DLD1 (cell line): ENCODE data around the gene ADPGK.
"Not testable (repeated sequence)": the region's sequence is repeated elsewhere in the genome, so short reads cannot be mapped to it uniquely, and the experiment has no call there.

Experiments
- in situ Hi-C: cut with HindIII; loops from 2 replicates; pipeline ENCODE4 v1.10.0; 2017; ENCODE audit warnings: low sequenced_read_pairs

The ADPGK gene

DNA sequence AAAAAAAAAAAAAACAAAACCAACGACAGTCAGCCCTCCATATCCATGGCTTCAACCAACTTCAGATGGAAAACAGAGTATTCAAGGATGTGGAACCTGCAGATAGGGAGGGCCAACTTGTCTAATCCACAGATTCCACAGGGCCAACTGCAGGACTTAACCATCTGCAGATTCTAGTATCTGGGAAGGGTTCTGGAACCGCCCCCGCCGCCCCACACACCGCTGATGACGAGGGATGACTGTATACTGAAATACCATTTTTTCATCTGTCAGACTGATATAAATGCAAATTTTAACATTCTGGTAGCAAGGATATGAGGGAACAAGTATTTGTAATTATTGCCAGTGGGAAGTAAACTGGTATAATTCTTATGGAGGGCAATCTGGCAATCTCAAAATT lies 29.5 kb downstream of the ADPGK start:
- in situ Hi-C loops = loop anchor here (25.0 kb wide), 1 partner anchor 333 kb away; no protein-coding TSS in a partner anchor

DNA sequence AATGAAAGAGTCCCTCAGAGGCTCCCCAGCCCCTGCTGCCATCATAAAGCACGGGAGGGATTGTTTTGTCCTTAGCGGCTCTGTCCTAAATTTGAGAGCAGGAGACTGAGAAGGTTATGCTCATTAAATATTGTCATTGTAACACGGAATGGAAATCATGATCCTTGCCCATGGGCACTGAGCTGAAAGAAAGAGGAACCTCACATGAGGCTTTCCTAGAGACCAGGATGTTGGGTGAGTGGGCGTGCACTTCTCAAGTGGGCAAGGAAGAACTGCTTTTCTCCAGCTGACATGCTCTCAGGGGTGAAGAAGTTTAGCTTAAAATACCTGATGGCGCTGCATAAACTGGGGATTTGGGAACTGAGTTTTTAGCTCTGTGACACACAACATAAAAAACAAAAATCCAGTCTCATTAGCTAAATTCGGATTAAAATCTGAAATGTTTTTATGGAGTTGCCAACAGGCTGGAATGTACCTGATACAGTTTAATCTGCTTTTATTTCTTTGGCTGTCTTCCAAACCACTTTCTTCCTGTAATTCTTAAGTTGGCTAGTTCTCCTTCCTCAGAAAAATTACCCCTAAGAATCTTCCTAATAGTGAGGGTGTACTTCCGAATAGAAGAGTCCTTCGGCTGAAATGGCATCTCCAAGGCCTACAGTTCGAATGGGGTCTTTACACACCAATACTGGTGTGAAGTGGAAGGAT lies 31.7 kb downstream of the ADPGK start:
- in situ Hi-C loops = loop anchor here (25.0 kb wide), 1 partner anchor 335 kb away; no protein-coding TSS in a partner anchor

- in situ Hi-C loops = loop anchor here (25.0 kb wide), 1 partner anchor 338 kb away; no protein-coding TSS in a partner anchor
These were observed 33.9 kb downstream of the ADPGK start for GRCh38 chr15:72749700-72750099.

DNA sequence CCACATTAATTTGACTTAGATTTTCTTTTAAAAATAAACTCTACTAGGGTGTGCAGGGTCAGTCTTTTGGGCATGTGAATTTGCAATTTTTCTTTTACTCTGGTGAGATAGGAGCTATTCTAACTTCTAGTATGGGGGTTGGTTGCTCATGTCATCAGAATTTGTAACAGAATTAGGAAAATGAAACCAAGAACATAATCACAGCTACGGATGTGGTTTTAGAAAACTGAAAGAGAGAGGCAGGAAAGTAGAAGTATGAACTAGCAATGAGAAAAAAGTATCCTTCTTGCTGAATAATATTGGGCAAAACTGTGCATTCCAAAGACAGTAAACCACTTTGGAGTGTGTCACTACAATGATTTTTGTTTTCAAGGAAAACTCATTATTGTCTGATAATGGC lies 43.3 kb downstream of the ADPGK start:
- in situ Hi-C loops = no loop called here

GRCh38 chr15:72737723-72738122 lies 45.8 kb downstream of the ADPGK start:
- in situ Hi-C loops = no loop called here

GRCh38 chr15:72737061-72737460 lies 46.5 kb downstream of the ADPGK start:
- in situ Hi-C loops = no loop called here

GRCh38 chr15:72735111-72735510 lies 48.4 kb downstream of the ADPGK start:
- in situ Hi-C loops = no loop called here

DNA sequence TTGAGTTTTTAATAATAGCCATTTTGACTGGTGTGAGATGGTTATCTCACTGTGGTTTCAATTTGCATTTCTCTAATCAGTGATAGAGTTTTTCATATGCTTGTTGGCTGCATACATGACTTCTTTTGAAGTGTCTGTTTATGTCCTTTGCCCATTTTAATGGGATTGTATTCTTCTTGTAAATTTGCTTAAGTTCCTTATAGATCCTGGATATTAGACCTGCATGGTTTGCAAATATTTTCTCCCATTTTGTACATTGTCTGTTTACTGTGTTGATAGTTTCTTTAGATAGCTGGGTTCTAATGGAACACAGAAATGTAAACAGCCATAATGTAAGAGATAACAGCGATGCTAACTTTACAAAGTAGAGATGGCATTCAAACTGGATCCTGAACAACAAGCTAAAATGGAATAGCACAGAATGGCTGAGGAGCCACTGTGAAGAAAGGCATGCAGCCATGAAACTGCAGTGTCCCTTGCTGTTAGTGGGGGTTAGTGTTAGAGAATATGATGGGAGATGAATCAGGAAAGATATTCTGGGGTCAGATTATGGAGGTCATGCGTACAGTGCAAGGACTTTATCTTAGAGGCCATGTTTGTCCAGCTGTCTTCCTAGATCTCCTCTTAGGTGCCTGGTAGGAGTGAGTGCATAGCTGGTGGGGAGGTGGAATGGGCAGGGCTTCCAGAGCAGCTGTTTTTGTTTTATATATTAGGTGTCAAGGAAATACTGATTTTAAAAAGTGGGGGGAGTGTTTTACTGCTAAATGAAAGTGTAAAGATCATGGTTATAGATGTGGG lies 49.4 kb downstream of the ADPGK start:
- in situ Hi-C loops = no loop called here

DNA sequence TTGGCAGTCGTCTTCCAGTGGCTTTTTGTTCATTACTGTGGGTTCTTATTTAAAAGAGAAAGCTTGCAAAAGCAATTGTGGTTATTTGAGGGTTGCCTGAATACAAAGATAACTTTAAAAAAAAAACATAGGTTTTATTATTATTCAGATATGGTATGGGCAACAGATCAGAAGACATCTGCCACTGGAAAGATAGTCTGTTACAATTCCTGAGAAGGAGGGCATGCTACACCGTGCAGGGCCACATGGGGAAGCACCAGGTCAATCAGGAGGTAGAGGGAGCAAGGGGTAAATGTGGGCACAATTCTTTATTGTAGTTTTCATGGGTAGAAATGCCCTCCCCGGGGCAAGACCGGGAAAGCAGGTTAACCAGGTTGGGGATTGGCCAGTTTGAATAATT lies 51.0 kb downstream of the ADPGK start:
- in situ Hi-C loops = no loop called here

GRCh38 chr15:72732086-72732485 lies 51.5 kb downstream of the ADPGK start:
- in situ Hi-C loops = no loop called here

GRCh38 chr15:72728821-72729220 lies 54.7 kb downstream of the ADPGK start:
- in situ Hi-C loops = no loop called here

- in situ Hi-C loops = not testable (repeated sequence)
These were observed 55.3 kb downstream of the ADPGK start for GRCh38 chr15:72728249-72728648.

DNA sequence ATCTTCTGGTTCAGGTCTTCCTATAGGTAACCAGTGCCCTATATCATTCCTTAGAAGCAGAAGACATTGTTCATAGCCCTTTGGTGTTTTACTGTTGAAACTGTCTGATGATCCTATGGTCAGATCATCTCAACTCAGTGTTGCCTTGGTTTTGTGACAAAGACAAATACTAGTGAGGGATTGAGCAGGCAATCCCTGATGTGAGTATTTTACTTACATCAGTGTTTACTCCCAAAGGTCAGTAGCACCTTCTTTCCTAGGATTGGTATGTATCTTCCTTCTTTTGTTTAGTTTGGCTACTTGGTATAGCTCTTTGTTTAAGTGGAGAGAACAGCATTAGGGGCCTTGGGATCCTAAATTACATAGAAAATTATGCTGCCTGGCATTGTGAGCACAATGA lies 56.4 kb downstream of the ADPGK start:
- in situ Hi-C loops = no loop called here

- in situ Hi-C loops = not testable (repeated sequence)
These were observed 57.7 kb downstream of the ADPGK start for GRCh38 chr15:72725851-72726250.

GRCh38 chr15:72725446-72725845 lies 58.1 kb downstream of the ADPGK start:
- in situ Hi-C loops = no loop called here

GRCh38 chr15:72724028-72724427 lies 59.5 kb downstream of the ADPGK start:
- in situ Hi-C loops = no loop called here

GRCh38 chr15:72722071-72722696 lies 61.4 kb downstream of the ADPGK start:
- in situ Hi-C loops = no loop called here

DNA sequence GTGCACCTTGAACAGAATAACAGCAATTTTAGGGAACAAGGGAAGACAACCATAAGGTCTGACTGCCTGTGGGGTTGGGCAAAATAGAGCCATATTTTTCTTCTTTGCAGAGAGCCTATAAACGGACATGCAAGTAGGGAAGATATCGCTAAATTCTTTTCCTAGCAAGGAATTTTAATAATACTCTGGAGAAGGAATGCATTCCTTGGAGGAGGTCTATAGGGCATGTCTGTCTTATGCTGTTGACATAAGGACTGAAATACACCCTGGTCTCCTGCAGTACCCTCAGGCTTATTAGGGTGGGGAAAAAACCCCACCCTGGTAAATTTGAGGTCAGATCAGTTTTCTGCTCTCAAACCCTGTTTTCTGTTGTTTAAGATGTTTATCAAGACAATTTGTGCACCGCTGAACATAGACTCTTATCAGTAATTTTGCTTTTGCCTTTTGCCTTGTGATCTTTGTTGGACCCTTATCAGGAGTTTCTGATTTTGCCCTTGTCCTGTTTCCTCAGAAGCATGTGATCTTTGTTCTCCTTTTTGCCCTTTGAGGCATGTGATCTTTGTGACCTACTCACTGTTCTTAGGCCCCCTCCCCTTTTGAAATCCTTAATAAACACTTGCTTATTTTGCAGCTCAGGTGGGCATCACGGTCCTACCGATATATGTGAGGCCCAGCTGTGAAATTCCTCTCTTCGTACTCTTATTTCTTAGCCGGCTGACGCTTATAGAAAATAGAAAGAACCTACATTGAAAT lies 74.8 kb downstream of the ADPGK start:
- in situ Hi-C loops = not testable (repeated sequence)

DNA sequence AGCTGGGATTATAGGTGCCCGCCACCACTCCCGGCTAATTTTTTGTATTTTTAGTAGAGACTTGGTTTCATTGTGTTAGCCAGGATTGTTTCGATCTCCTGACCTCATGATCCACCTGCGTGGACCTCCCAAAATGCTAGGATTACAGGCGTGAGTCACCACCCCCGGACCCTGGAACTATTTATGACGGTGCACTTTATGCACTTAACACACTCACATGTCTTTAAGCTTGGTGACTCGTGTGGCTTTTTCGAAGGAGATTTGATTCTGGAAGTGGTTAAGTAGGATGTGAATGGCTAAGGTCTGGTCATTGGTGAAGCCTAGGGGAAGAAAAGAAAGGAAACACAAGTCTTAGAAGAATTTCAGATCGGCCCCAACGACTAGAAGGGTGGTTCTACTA lies 77.3 kb downstream of the ADPGK start:
- in situ Hi-C loops = no loop called here
